GM21381 (cell line): ENCODE data around the gene CCDC174.
A peak's percentile ranks its signal among the peaks of the same experiment; 100 is the strongest.
"Not testable (repeated sequence)": the region's sequence is repeated elsewhere in the genome, so short reads cannot be mapped to it uniquely, and the experiment has no call there.

Experiments used
- ATAC-seq: cut with Tn5 transposase; IDR thresholded peaks from one replicate; pipeline ENCODE4 v1.9.1; 2021; ENCODE audit warnings: mild to moderate bottlenecking, moderate library complexity; ENCODE audit not compliant: unreplicated experiment

The CCDC174 gene

DNA sequence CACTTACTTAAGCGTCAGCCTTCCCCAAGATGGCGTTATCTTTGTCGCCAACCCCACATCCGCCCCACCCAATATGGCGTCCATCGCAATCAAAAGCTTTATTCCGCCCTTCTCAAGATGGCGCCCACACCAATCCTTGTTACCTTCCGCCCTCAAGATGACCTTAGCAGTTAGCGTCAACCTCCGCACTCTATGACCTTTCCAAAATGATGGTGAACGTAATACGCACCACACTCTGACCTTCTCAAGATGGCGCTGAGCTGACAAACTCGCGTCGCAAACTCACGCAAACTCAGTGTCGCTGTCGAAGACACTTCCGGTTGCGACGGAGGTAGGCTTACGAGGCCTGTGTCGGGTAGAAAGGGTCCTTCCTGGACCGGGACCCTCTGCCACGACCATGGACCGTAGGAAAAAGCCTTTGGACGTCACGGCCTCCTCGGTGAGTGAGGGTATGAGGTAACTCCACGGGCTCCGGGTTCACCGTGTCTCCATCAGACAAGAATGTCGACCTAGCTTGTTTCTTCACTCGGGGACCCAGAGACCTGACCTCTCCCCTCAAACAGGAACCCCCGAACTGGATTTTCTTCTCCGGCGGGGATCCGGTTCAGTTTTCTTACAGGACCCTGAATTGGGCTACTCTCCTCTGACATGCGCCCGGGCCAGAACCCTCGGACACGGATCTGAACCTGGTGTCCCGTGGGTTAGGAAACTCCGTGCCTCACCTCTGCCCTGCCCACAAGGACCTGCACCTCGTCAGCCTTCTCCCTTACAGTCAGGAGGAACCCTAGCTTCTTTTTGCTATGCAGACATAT, at the start of gene CCDC174:
TSS of gene CCDC174 (plus strand) at position 323 of the 812 bp plus-strand sequence. CDS start at position 398, 75 bp downstream.
- peak; percentile 98 for ATAC-seq

- ATAC-seq, result no peak
Measured at GRCh38 chr3:14602006-14602803, 49.4 kb upstream of the CCDC174 start.

GRCh38 chr3:14602804-14603644, 48.5 kb upstream of the CCDC174 start:
- no peak for ATAC-seq

DNA sequence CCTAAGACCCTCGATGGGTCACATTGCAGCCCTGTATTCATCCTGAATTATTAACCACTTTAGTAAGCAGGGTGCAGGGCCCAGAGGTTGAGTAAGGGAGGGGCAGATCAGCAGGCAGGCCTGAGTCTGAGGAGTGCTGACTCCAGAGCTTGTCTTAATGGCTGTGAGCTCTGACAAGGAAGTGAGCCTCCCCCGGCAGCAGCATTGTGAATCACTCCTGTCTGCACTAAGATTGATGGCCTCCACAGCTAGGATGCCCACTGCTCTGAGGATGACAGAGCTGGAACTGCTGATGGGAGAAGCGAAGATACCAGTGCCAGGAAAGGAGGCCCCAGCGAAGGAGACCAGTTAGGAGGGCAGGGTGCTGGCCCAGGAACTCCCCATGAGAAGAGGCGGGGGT, 46.5 kb upstream of the CCDC174 start:
- ATAC-seq, result no peak

- no peak for ATAC-seq
Measured at GRCh38 chr3:14605744-14606143, 45.8 kb upstream of the CCDC174 start.

GRCh38 chr3:14606669-14607339, 44.8 kb upstream of the CCDC174 start:
- no peak for ATAC-seq

DNA sequence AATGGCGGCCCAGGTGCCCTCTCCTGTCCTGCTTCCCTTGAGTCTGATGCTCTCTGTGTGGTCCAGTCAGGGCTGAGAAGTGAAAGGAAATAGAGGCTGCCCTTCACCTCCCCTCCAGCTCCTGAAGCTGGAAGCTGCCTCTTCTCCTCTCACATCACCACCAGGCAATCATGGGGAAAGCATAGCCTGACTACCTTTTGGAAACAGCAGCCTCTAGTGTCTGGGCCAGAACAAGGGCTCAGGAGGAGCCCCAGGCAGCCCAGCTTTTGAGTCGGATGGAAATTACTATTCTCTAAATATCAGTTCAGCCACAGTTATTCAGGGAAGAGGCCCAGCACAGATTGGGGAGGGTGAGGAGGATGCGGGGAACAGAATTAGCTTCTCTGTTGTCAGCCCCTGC, 43.3 kb upstream of the CCDC174 start:
- no peak for ATAC-seq

DNA sequence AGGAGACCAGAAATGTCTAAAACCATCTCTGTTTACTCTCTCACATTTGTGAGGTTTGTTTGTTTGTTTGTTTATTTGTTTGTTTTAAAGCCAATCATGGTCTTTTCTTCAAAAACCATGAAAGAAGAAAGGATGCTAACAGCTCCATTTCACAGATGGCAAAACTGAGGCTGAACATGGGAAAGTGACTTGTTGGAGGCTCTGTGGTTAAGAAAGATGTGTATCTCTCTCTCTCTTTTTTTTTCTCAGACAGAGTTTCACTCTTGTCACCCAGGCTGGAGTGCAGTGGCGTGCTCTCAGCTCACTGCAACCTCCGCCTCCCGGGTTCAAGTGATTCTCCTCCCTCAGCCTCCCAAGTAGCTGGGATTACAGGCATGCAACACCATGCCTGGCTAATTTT, 42.5 kb upstream of the CCDC174 start:
- ATAC-seq, result not testable (repeated sequence)

GRCh38 chr3:14609506-14609905, 42.1 kb upstream of the CCDC174 start:
- no peak for ATAC-seq

DNA sequence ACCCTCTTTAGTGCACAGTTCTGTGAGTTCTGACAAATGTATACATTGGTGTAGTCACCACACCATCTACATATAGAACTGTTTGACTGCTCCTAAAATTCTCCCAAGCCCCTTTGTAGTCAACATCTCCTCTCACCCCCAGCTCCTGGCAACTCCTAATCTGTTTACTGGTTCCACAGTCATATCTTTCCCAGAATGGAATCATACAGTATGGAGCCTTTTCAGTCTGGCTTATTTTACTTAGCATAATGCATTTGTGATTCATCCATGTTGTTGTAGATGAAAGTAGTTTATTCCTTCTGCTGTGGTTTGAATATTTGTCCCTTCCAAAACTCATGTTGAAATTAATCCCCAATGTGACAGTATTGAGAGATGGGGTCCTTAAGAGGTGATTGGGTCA, 41.6 kb upstream of the CCDC174 start:
- no peak for ATAC-seq

- no peak for ATAC-seq
Measured at GRCh38 chr3:14614189-14614588, 37.4 kb upstream of the CCDC174 start.

DNA sequence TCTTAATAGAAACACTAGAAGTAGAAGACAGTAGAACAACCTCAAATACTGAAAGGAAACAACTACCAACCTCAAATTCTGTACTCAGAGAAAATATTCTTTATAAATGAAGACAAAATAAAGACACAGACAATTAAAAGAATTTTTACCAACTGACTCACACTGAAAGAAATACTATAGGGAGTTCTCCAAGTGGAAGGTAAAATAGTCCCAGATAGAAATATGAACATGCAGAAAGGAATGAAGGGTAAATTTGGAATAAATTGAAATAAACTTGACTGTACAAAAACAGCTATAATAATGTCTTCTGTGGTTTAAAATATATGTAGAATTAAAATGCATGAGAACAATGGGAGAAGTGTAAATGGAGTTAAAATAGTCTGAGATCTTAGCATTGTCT, 36.7 kb upstream of the CCDC174 start:
- no peak for ATAC-seq

- ATAC-seq, result no peak
Measured at GRCh38 chr3:14616606-14617507, 34.7 kb upstream of the CCDC174 start.

GRCh38 chr3:14617508-14618023, 34.0 kb upstream of the CCDC174 start:
- no peak for ATAC-seq

DNA sequence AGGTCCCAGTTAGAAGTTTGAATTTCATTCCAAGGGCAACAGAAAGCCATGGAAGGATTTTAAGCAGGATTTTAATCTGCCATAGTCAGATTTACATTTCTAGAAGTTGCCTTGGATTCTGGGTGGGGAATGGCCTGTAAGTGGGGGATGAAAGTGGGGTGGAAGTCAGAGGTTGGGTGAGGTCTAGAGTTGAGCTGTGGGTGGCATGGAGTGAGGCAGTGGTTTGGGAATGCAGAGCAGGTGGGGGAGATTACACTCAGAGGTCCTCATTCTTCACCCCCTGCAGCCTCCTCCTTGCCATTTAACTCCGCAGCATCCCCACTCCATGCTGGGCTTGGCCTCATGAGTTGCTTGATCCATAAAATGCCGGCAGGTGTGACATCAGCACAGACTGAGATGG, 32.0 kb upstream of the CCDC174 start:
- ATAC-seq, result no peak

GRCh38 chr3:14620512-14620911, 31.1 kb upstream of the CCDC174 start:
- ATAC-seq, result no peak

- no peak for ATAC-seq
Measured at GRCh38 chr3:14621093-14621492, 30.5 kb upstream of the CCDC174 start.

DNA sequence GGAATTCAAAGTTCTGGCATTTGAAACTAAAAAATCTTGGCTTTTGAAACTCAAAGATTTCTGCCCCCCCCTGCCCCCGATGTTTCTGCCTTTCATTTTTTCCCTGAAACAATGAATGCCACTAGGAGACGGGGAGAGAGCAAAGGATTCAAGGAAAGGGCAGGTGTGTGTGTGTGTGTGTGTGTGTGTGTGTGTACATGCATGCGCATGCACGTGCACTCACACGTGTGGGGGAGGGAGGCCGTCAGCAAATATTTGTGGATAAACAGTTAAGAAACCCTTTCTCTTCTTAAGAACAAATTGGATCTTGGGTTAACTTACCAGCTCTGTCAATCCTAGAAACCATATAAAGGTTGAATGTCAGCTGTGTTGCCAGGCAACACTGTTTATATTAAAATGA, 29.2 kb upstream of the CCDC174 start:
- no peak for ATAC-seq

- no peak for ATAC-seq
Measured at GRCh38 chr3:14623569-14624051, 28.0 kb upstream of the CCDC174 start.
